Erythroblast (primary cell): ENCODE data around the gene NUDCD3.

ENCODE experiments used
- DNase-seq, 2 experiments: peaks; one replicate each; lab custom pipeline; 2025; lab: John Stamatoyannopoulos, UW
- GATA1 ChIP-seq: IDR thresholded peaks from 2 replicates; pipeline ENCODE4 v1.6.1; 2011; ENCODE audit warnings: low read depth, mild to moderate bottlenecking, control low read depth, low read length, moderate library complexity
- POLR2A ChIP-seq: IDR thresholded peaks from 2 replicates; pipeline ENCODE4 v1.6.1; 2011; ENCODE audit warnings: mild to moderate bottlenecking, low read length

Gene NUDCD3

DNA sequence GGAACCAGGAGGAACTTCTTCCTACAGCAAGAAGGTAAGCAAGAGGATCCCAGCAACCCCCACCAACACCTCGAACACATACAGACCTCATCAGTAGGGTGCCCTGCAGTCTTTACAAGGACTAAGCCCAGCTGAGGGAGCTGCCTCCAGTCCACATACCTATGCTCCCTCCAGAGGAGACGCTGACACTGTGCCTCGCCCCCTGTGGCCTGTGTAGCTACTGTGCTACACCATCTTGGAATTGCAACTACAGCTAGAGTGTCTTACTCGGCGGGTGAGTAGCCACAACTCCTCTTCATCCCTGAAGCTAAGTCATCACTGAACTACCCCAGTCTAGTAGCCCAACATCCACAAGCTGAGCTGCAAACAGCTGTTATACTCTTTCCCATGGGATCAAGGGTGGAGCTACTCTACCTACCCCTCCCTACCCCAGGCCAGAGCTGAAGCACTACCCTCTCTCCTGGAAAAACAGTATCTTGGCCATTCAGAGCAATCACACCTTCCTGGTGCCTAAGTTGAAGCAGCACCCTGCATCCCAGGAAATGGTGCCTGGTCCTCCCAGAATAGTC lies 122.9 kb downstream of the NUDCD3 start:
- no peak for DNase-seq
- TF ChIP-seq POLR2A (no peak), GATA1 (no peak)

DNA sequence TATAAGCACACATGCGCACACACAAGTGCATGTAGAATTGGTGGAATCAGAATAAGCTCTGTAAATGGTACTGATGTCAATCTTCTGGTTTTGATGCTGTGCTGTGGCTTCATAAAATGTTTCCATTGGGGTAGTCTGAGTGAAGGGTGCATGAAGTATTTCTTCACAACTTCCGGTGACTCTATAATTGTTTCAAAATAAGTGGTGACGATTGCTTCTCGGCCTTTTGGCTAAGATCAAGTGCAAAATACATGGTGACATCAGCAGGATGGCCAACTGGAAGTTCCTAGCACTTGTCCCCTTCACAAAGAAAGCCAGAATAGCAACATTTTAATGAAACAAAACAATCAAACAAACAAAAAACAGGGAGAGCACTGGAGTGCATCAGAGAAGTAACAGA lies 123.5 kb downstream of the NUDCD3 start:
- TF ChIP-seq POLR2A (no peak), GATA1 (no peak)

DNA sequence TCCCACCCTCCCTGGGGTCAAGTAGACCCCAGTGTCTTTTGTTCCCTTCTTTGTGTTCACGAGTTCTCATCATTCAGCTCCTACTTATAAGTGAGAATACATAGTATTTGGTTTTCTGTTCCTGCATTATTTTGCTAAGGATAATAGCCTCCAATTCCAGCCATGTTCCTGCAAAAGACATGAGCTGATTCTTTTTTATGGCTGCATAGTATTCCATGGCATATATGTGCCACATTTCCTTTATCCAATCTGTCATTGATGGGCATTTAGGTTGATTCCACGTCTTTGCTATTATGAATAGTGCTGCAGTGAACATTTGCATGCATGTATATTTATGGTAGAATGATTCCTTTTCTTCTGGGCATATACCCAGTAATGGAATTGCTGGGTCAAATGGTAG lies 136.8 kb downstream of the NUDCD3 start:
- TF ChIP-seq POLR2A (no peak), GATA1 (no peak)
- no peak for DNase-seq

More for the DNA sequence above, 123.5 kb downstream of the NUDCD3 start:
- no peak for DNase-seq

DNA sequence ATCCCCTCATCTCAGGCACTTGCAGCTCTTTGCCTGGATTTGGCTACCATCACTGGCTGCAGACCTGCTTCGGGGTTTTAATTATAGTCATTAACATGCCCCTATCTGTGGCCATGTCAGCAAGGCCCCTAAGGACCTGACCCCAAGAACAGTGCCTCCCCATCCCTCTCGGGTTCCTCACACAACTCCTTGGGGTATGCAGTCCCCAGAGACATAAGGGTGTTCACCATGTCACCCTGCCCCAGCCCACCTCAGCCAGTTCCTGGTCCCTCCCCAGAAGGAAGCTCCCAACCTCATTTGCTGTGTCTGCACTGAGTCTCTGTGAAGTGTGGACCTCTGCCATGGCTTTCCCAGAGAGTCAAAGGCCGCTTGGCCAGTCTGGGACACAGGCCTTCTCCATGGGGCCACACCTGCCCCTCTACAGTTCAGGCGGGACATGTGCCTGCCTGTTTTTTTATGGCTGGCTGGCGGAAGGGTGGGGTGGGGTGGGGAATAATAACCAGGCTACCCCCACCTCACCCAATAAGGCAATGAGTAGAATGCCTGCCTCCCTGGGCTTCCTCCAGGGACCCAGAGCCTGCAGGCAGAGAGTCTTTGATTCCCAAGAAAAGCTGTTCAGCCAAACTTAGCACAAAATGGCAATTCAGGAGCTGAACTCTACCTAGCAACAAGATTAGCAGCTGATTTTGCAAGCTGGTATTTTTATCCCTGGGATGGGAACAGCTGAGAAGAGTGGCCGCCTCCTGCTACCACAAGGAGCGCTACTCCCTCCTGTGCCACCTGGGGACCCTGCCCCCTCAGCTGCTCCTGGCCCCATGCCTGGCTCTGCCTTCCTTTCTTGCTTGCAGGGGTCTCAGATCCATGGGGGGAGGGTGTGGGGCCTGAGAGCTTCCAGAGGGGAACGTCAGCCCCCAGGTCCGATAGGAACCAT lies 141.3 kb downstream of the NUDCD3 start:
- no peak for DNase-seq
- TF ChIP-seq POLR2A (no peak), GATA1 (no peak)

DNA sequence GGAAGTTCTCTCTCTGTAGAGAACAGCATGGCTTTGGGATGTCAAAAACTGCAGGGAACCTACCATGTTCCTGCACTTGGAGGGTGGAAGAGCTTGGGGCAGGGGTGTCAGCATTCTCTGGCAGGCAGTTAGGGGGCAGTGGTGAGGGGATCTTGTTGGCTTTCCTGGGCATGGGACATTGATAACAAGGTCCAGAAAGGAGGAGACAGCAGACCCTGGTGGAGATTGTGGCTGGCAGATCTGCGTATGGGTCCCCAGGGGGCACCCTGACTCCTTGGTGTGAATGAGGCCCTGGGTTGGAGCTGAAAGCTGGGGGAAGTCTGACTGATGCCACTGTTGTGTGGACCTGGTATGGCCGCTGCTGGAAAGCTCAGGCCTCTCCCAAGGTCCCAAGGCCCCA lies 142.2 kb downstream of the NUDCD3 start:
- TF ChIP-seq GATA1 (no peak), POLR2A (no peak)
- DNase-seq = peak; percentile 57

DNA sequence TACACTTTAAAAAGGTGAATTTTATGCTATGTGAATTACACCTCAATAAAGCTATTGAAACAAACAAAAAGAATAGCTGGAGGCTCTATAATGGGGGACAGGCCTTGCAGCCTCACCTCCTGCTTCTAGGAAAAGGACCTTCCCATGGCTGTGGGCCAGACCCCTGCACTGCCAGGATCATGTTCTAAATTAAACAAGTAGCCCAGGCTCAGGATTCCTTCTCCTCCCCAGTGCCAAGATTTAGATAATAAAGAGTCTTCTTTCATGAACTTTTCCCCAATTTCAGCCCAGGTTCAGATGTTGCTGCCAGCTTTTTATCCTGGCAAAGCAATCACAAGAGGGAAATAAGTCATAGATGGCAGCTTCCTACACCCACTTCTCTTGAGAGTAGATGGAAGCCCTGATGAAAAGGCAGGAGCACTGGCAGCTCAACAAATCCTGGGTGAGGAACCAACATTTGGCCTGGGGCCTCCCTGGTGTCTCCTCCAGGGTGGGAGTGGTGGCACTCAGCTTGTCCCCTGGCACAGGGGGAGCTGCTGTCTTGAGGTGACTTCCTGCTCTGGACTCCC lies 142.8 kb downstream of the NUDCD3 start:
- TF ChIP-seq POLR2A (no peak), GATA1 (no peak)
- no peak for DNase-seq

DNA sequence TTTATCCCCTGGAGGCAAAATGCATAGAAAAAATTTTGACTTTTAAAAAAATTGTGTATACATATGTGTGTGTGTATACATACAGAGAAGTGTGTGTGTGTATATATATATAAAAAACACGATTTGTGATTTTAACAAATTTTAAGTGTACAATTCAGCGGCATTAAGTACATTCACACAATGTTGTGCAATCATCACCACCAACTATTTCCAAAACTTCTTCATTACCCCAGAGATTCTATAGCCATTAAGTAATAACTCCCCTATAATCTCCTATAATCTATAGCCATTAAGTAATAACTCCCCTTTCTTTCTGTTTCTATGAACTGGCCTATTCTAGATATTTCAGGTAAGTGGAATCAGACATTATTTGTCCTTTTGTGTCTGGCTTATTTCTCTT lies 144.4 kb downstream of the NUDCD3 start:
- no peak for DNase-seq
- TF ChIP-seq POLR2A = no peak
- no peak for TF ChIP-seq GATA1

DNA sequence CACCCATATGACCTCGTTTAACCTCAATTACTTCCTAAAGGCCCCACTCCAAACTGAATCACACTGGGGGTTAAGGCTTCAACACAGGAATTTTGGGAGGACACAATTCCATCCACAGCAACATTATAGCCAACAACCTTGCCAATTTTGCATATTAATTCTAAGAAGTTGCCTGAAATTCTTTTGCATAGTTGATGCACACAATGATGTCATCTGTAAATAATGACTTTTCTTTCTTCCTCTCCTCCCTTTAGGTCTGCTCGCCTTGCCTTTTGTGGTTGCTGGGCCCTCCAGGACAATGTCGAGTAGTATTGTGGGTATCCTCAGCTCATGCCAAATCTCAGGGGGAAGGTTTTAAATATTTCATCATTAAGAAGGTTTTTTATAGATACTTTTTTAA lies 149.1 kb downstream of the NUDCD3 start:
- TF ChIP-seq GATA1 (no peak), POLR2A (no peak)
- no peak for DNase-seq

DNA sequence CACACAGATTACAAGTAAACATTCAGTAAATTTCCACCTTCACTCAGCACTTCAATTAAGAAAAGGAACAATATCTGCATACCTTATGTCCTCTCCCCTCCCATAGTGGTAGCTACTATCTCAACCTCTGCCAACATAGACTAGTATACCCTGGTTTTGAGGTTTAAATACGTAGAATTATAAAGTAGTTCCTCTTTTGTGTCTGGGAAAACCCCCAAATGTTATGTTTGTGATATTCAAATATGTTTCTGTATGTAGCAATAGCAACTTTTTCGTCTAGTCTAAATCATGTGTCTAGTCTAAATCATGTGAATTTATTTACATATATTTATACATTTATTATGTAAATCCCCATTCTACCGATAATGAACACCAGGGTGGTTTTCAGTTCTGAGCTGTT lies 151.9 kb downstream of the NUDCD3 start:
- TF ChIP-seq GATA1 (no peak), POLR2A (no peak)
- DNase-seq = no peak

DNA sequence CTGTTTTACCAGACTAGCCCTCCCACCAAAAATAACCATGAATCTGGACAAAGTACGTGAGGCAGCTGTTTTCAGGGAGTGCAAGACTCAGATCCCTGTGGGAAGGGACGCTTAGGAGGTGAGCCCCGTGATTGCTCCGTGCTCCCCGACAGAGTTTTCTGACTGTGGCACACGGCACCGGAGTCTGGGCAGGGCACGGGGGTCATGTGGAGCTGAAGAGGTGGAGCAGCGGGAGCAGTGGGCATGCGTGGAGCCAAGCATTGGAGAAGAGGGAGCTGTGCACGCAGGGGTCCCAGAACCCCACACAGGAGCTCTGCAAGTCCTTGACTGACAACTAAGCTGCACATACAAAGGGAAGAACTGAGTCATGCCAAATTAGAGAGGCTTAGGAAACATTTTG lies 154.0 kb downstream of the NUDCD3 start:
- no peak for TF ChIP-seq POLR2A
- TF ChIP-seq GATA1 = no peak
- DNase-seq = no peak

DNA sequence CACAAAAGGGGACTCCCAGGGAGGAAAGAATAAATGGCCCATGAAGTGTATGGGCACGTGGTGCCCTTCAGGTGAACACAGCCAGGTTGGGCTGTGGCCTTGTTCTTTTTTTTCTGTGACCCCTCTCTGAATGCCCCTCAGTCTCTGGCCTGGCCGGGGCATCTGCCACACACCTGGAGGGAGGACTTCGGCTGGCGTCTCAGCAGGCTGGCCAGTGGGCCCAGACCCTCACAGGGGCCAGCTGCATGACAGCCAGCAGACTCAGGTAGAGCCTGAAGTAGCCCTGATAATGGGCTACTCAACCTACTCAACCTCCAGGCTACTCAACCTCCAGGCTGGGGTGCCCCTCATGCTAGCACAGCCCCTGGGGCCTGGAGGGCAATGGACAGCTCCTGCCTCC lies 155.3 kb downstream of the NUDCD3 start:
- no peak for TF ChIP-seq POLR2A
- TF ChIP-seq GATA1 = no peak
- DNase-seq = no peak

DNA sequence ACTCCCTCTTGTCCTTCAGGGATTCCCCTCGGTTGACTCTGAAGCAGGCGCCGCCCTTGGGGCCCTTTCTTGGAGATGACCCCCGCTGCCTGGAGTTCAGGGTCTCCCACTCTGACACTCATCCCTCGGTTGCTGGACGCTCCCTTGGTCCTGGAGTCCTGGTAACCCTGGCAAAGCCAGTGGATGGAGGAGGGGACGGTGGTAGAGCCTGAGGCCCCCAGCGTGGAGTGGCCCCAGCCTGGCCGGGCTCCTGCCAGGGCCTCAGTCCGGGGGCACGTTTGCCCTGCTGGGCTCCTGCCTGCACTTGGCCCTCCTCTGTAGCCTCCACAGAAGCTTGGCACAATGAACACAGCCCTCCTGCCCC lies 155.7 kb downstream of the NUDCD3 start:
- no peak for DNase-seq
- TF ChIP-seq POLR2A (no peak), GATA1 (no peak)

DNA sequence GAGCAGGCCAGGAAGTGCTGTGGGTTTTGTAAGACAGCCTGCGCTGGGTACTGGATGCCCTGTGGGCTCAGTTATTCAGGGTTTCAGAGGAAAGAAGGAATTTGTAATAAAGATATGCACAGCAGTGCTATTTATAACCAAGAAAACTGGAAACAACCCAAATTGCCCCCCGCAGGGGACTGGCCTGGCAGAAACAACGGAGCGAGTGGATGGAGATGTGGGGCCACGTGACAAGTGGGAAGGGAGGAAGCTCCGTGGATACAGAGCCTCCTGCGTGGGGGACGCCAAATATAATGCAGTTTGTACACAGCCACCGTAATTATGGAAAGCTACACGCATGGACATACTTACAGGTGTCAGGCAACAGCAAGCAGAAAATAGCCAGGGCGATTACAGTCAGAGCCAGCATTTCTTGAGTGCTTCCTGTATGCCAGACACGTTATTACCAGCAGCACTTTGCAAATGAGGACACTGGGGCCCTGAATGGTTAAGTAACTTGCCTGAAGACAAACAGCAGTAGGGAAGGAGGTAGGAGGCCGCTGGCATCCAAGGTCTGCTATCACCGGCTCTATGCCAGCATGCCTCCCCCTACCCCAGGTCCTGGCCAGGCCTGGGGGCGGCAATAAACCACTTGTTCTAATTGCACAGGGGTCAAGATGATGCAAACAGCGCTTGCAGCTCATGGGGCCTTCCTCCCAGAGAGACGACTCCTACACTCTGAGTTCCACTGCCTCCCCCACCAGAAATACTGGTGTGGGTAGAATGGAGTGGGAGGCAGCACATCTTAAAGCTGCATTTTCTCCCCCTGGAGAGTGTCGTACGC lies 156.3 kb downstream of the NUDCD3 start:
- no peak for TF ChIP-seq POLR2A
- TF ChIP-seq GATA1 = no peak
- DNase-seq = no peak

DNA sequence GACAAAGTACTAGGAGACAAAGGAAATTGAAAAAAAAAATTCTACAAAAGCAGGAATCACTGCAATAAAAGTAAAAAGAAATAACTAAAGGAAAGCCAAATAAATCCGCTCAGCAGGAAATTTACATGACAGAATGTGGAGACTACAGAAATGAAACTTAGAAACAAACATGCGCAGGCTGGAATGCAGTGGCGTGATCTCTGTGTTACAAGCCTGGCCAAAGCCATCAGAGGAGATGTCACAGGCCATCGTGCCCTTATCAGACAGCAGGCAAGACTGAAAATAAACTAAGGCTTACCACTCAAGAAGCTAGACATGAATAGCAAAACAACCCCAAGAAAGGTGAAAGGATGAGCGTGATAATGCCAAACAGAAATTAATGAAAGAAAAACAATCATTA lies 158.8 kb downstream of the NUDCD3 start:
- DNase-seq = no peak
- TF ChIP-seq GATA1 (no peak), POLR2A (no peak)

DNA sequence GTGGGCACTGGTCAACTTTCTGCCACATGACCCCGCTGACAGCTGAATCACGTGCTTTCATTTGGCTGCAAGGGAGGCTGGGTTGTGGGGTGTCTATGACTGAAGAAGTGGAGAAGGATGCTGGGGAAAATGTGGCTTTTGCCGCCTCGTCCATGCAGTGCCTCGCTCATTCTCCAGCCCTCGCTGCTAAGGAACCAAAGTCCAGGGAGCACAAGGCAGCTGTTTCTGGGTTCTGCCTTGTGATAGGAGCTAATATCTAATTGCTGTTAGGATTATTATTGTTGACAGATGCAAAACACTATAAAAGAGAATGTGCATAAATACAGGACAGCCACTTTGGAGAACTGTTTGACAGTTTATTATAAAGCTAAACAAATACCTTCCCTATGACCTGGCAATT lies 160.1 kb downstream of the NUDCD3 start:
- TF ChIP-seq GATA1 (no peak), POLR2A (no peak)
- DNase-seq = no peak
